Renal cortex interstitium (tissue), 11 donors: ENCODE results near the gene MCF2L2. TPM values are rescaled to one million over a fixed set of nuclear protein-coding genes. Genes with fewer than 3 reads are reported as not detected.
"Not testable (repeated sequence)": the region's sequence is repeated elsewhere in the genome, so short reads cannot be mapped to it uniquely, and the experiment has no call there.

Experiments
- DNase-seq, 11 donors: peaks; one replicate each; pipeline ENCODE4 v3.0.0-alpha.2; 2013; ENCODE audit warnings: low read depth in 9 of 11, low spot score in 4 of 11; ENCODE audit errors: extremely low read depth in 1 of 11
- polyA plus RNA-seq, 3 donors: library from polyadenylated mRNA; unstranded; fragments of 120-200 nt; gene quantifications; one replicate each; pipeline ENCODE4 v1.2.1, GENCODE V29; 2013; ENCODE audit not compliant: insufficient read length in 3 of 3

MCF2L2 gene
- polyA plus RNA-seq, 3 donors, result 0.62 to 1.2 (median 0.81) TPM

DNA sequence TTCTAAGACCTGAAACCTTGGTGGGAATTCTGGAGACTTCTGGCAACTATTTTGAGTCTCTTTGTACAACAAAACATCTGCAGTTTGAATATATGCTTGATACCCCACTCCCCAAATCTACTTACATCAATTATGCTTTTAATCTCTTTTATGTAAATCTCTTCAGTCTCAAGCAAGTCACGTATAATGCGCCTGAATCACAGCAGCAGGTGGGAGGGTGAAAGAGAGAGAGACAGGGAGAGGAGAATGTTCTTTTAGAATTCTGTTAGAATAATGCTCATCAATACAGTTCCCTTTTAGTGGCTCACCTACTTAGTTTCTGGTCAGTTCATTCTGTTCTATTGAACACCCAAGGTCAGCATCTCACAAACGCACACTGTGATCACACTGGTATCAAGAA is 197.6 kb downstream of the MCF2L2 start:
- no peak for DNase-seq

DNA sequence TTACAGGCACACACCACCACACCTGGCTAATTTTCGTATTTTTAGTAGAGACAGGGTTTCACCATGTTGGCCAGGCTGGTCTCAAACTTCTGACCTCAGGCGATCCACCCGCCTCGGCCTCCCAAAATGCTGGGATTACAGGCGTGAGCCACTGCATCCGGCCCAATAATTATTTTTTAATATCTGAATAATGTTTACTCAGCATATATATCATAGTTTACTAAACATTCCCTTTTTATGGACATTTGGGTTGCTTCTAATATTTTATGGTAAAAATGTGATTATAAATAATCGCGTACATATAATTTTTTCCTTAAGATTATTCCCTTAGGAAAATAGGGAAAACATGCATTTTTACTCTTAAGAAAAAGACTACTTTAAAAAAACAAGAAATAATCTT is 198.2 kb downstream of the MCF2L2 start:
- not testable (repeated sequence) for DNase-seq

- no peak for DNase-seq
Measured at GRCh38 chr3:183229178-183229577, 199.2 kb downstream of the MCF2L2 start.

- no peak for DNase-seq
Measured at GRCh38 chr3:183227586-183227985, 200.8 kb downstream of the MCF2L2 start.

GRCh38 chr3:183226333-183226890 is 202.0 kb downstream of the MCF2L2 start:
- DNase-seq, result no peak

GRCh38 chr3:183224180-183224970 is 204.0 kb downstream of the MCF2L2 start:
- no peak for DNase-seq

DNA sequence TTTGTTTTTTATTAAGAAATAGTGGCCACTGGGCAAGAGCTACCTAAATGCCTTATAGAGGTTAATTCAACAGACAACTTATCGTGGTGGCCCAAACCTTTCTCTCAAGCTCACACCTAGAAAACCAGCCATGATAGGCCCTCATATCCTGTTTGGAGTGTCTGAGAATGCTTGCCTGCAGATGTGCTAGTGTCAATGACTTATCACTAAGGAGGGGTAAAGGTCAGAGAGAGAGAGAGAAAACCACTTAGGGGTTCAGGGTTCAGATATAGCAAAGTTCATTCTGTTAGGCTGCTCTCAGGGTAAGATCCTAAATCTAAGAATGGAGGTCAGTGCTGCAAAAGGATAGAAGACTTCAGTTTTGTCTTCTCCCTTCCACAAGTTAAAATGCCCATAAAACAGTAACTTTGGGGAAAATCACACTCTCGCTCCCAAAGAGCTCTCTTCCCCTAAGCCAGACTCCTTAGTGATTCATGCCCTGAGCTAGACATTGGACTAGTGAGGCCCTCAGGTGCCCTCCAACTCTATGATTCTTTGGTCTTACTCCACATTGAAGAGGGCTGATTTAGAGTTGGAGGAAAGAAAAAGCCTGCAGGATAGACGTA is 205.7 kb downstream of the MCF2L2 start:
- no peak for DNase-seq

GRCh38 chr3:183220828-183221227 is 207.6 kb downstream of the MCF2L2 start:
- DNase-seq, result no peak

DNA sequence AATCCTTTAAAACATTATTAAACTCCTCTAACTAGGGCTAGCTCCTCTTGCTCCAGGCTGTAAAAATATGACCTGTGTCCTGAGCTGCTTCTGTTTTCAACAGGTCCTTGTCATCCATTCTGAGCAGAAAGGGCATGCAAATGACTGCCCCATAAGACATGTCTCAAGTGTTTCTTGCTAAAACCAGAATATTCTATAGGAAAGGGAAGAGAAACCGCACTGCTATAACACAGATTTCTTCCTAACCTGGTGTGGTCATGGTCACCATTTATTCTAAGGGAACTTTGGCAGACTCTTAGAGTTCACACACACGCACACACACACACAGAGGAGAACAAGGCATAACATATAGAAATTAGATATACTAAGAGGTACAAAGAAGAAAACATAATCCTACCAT is 209.6 kb downstream of the MCF2L2 start:
- no peak for DNase-seq

DNA sequence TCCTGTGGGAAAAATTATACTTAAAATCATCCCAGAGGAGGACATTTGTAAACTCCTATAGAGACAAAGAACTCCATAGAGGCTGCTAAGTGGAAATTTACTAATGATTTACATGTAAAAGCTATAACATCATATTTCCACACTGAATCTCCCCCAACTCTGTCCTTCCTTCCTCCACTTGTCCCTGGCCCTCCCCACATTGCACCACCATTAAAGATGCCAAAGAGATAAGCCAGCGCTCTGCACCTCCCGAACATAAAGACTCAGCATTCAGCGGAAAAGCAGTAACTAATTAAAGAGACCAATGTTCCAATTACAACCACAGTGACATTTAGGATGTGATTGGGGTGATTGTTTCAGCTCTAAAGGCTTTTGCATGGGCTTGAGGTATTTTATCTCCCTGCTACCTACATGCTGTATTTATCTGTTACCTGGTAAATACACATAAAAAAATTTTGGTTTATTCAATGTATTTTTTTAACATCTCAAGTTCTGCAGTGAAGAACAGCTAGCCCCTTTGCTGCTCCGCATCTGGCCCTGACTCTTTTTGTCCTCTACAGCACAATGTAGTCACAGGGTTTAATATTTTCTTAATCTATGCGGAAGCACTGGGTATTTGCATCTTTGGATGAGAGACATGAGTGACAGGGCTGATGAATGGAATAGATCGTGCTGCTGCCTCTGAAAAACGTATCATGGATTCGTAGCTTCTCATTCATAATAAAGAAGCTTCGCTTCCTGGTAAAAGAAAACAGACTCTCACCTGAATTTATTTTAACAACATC is 210.7 kb downstream of the MCF2L2 start:
- no peak for DNase-seq

DNA sequence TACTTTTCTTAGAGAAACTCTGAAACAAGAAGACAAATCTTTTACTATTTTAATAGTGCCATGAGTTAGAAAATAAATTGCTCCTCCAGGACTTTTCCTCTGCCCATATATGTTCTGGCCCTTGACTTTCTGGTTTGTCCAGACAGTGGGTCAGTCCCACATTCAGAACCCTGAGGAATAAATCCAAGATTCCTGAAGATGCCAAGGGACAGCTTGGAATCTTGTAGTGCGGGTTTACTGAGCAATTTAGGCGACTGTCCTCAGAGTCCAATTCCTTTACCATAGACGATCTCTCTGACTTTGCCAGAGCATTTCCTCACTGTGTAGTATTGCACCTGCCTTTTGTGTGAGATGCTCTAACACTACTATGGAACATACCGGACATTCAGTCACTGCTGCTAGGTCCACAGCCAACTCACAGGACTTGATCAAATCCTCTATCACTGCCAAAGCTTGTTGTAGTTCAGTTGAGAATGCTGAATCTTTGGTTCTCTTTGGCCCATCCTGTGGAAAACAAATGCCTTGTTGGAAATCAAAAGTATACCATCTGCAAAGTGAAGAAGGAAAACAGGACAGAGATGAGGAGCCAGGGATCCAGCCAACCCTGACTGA is 212.7 kb downstream of the MCF2L2 start:
- no peak for DNase-seq

DNA sequence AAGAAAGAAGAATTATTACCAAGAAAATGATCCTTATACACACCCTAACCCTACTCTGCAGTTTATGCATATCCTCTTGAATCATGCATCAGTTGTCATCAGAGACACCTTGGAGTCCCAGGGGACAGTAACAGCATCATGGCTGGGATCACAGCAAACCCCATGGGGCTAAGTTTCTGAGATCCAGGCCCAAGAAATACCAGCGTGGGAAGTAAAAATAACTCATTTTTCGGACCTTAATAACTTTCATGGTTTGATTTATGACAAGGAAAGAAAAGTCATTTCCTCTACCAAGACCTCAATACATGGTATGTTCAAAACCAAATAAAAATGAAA is 214.2 kb downstream of the MCF2L2 start:
- no peak for DNase-seq

- no peak for DNase-seq
Measured at GRCh38 chr3:183213415-183214276, 214.8 kb downstream of the MCF2L2 start.

DNA sequence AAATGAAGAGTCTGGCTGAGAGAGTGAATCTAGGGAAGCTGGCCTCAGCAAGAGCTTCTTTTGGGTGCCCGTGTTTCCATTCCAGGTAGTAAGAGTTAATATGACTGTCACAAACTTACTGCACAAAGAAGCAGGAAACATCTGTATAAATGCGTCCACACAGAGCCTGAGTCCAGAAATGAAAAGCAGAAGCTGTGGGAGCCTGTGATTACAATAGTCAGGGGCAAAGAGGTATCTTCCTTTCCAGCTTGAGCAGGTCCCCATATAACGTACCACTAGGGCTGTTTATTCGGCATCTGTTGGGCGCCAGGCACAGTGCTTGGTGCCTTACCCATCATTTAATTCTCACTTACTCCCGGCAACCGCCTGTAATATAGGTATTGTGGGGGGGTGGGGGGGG is 215.9 kb downstream of the MCF2L2 start:
- no peak for DNase-seq

DNA sequence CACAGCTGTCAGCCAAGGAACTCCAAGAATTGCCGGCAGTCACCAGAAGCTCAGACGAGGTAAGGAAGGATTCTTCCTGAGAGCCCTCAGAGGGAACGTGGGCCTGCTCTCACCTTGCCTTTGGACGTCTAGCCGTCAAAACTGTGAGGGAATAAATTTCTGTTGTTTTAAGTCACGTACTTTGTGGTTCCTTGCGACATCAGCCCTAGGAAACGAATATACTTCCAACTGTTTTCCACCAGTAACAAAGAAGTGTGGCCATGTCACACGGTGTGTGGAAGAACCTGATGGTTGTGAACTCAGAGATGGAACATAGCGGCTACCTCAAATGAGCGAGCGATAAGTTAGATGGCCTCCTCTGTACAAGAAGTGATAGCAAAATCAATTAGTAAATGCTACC is 216.3 kb downstream of the MCF2L2 start:
- DNase-seq, result no peak

GRCh38 chr3:183211352-183211751 is 217.1 kb downstream of the MCF2L2 start:
- no peak for DNase-seq

- no peak for DNase-seq
Measured at GRCh38 chr3:183210862-183211341, 217.5 kb downstream of the MCF2L2 start.

DNA sequence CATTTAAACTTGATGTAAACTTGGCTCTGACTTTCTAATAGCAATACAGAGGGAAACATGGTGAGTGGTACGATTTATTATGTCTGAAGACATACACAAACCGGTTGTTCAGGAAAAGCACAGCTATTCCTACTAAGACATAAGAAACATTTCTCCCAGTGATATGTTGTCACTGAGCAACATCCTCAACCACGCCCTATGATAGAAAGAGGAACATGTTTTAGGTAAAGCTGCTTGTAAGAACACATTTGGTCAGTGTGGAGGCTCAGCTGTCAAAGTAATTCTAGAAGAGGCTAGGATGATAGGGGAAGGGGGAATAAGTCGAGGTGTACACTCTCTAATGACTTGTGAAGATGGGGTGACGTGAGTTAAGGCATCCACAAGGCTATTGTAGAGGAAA is 218.1 kb downstream of the MCF2L2 start:
- DNase-seq, result no peak
